Keratinocyte (primary cell): ENCODE data around the gene DEGS2. TPM values are rescaled to one million over a fixed set of nuclear protein-coding genes. Genes with fewer than 3 reads are reported as not detected.

Source experiments
- DNase-seq: peaks from one replicate; pipeline ENCODE4 v3.0.0-alpha.2; 2011; ENCODE audit warnings: low read depth, missing footprints, low spot score
- FAIRE-seq: peaks from 2 replicates; lab custom pipeline; 2011; peaks lifted over from hg19 to GRCh38; lab: Jason Lieb, UNC
- H2AFZ ChIP-seq: 2 replicates; pipeline ENCODE4 v1.6.0; 2012; ENCODE audit warnings: low read length, control low read depth, inconsistent platforms; ENCODE audit not compliant: control insufficient read depth
- H3K27ac ChIP-seq: 2 replicates; pipeline ENCODE4 v1.5.1; 2011; ENCODE audit warnings: low read length; ENCODE audit not compliant: control insufficient read depth, insufficient read depth
- H3K27me3 ChIP-seq: 3 replicates; pipeline ENCODE4 v1.6.0; 2011; ENCODE audit warnings: low read length; ENCODE audit not compliant: control insufficient read depth, insufficient read depth; ENCODE audit errors: extremely low read depth
- H3K36me3 ChIP-seq, 2 experiments: 2 replicates in 1 of 2; 3 replicates in 1 of 2; pipeline ENCODE4 v1.5.1; 2011; ENCODE audit warnings: low read length in 2 of 2, mild to moderate bottlenecking in 1 of 2; ENCODE audit not compliant: control insufficient read depth in 2 of 2, insufficient read depth in 2 of 2; ENCODE audit errors: extremely low read depth in 1 of 2
- H3K4me1 ChIP-seq: 3 replicates; pipeline ENCODE4 v1.5.1; 2011; ENCODE audit warnings: low read length; ENCODE audit not compliant: control insufficient read depth, insufficient read depth; ENCODE audit errors: extremely low read depth
- H3K4me2 ChIP-seq: 3 replicates; pipeline ENCODE4 v1.6.0; 2011; ENCODE audit warnings: low read depth, low read length; ENCODE audit not compliant: control insufficient read depth, insufficient read depth; ENCODE audit errors: extremely low read depth
- H3K4me3 ChIP-seq, 3 experiments: fragments of 200-600 bp in 1 of 3; sonication (generic) in 1 of 3; 2 replicates in 2 of 3; 3 replicates in 1 of 3; pipeline ENCODE4 v1.5.1; 2011 to 2016; ENCODE audit warnings: low read length in 3 of 3, mild to moderate bottlenecking in 3 of 3, control low read depth in 2 of 3, inconsistent platforms in 1 of 3, low read depth in 1 of 3, mixed read lengths in 1 of 3, mixed run types in 1 of 3, moderate library complexity in 1 of 3; ENCODE audit not compliant: control insufficient read depth in 2 of 3, insufficient read depth in 2 of 3; ENCODE audit errors: extremely low read depth in 1 of 3
- H3K79me2 ChIP-seq: 2 replicates; pipeline ENCODE4 v1.6.0; 2012; ENCODE audit warnings: low read length; ENCODE audit not compliant: control insufficient read depth, insufficient read depth
- H3K9ac ChIP-seq: 3 replicates; pipeline ENCODE4 v1.6.0; 2011; ENCODE audit warnings: low read length; ENCODE audit not compliant: control insufficient read depth, insufficient read depth; ENCODE audit errors: extremely low read depth
- H3K9me1 ChIP-seq: 3 replicates; pipeline ENCODE4 v1.6.0; 2011; ENCODE audit warnings: low read length; ENCODE audit not compliant: control insufficient read depth, insufficient read depth; ENCODE audit errors: extremely low read depth
- H3K9me3 ChIP-seq: 2 replicates; pipeline ENCODE4 v1.5.1; 2012; ENCODE audit warnings: low read depth, low read length; ENCODE audit not compliant: control insufficient read depth
- H4K20me1 ChIP-seq: 3 replicates; pipeline ENCODE4 v1.6.0; 2011; ENCODE audit warnings: low read length; ENCODE audit not compliant: control insufficient read depth, insufficient read depth; ENCODE audit errors: extremely low read depth
- EZH2 ChIP-seq: IDR thresholded peaks from one replicate; pipeline ENCODE4 v1.6.1; 2012; ENCODE audit warnings: inconsistent platforms, mild to moderate bottlenecking, low read length, moderate library complexity
- dilution Hi-C: fragments of 300-500 bp; cut with MboI; formaldehyde crosslinking; loops from one replicate; pipeline ENCODE4 v1.7.0; 2020; ENCODE audit warnings: low sequenced_read_pairs; ENCODE audit not compliant: extremely low pct_ligation_motif_present
- polyA plus RNA-seq, 5 experiments: library from polyadenylated mRNA; depleted of rRNA in 3 of 5; stranded (reverse) in 3 of 5; stranded (forward) in 1 of 5; unstranded in 1 of 5; fragments of >200 nt; gene quantifications; 1 replicate in 1 of 5; 2 replicates in 3 of 5; 3 replicates in 1 of 5; pipeline versions ENCODE4 v1.2.1 to v1.2.3, GENCODE V29; 2011 to 2012; ENCODE audit warnings: missing spikeins in 2 of 5, low read depth in 1 of 5, low replicate concordance in 1 of 5
- TF ChIP-seq, protein P1 (sequence below), 3 experiments: IDR thresholded peaks in 1 of 3; conservative IDR thresholded peaks in 1 of 3; optimal IDR thresholded peaks in 1 of 3; 2 replicates in 2 of 3; 3 replicates in 1 of 3; pipeline versions ENCODE3 to v1.5.1; 2011; ENCODE audit warnings: low read length in 3 of 3, mild to moderate bottlenecking in 3 of 3, moderate library complexity in 2 of 3, control low read depth in 1 of 3, inconsistent platforms in 1 of 3; ENCODE audit not compliant: insufficient read depth in 2 of 3; ENCODE audit errors: extremely low read depth in 1 of 3

Gene DEGS2
- polyA plus RNA-seq, 1 donor (not counting 4 experiments of a cell fraction or from before 2014, with no cell fraction given), result 0.46 TPM

DNA sequence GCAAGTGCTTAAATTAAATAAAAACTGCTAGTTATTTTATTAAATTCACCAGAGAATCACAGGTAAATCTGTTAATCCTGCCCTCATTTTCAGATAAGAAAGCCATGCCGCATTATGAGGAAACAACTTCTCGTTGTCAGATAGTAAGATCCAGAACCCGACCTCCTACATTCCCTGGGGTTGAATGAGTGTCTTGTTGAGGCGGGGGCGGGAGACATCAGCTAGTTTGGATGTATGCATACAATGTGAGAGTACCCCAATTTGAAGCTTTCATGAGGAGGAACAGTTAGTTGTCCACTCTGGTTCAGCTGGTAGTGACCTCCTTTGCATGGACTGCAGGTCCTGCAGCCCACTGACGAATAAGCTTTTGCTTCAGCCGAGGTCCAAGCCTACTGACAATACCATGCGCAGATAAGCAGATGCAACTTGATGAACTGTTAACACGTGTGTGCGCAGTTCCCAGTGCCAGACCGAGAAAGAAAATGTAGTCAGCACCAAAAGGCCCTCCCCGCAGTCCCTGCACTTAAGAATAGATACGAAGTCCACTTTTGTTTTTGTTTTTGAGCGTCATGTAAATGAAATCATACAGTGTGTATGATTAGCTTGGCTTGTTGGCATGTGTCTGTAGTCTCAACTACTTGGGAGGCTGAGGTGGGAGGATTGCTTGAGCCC is 59.3 kb downstream of the DEGS2 start:
- TF ChIP-seq EZH2, result no peak
- TF ChIP-seq, protein P1, sequence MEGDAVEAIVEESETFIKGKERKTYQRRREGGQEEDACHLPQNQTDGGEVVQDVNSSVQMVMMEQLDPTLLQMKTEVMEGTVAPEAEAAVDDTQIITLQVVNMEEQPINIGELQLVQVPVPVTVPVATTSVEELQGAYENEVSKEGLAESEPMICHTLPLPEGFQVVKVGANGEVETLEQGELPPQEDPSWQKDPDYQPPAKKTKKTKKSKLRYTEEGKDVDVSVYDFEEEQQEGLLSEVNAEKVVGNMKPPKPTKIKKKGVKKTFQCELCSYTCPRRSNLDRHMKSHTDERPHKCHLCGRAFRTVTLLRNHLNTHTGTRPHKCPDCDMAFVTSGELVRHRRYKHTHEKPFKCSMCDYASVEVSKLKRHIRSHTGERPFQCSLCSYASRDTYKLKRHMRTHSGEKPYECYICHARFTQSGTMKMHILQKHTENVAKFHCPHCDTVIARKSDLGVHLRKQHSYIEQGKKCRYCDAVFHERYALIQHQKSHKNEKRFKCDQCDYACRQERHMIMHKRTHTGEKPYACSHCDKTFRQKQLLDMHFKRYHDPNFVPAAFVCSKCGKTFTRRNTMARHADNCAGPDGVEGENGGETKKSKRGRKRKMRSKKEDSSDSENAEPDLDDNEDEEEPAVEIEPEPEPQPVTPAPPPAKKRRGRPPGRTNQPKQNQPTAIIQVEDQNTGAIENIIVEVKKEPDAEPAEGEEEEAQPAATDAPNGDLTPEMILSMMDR (optimal IDR thresholded peaks at IDR 0.05 in 1 of 3, IDR thresholded peaks at IDR 0.05 in 1 of 3, conservative IDR thresholded peaks at IDR 0.05 in 1 of 3; ENCODE audit: extremely low read depth in 1 of 3, insufficient read depth in 2 of 3, low read length in 3 of 3), result no peak
- Histone ChIP-seq H3K9me3 (no peaks in the 10 kb centered on the region), H3K9me1 (no peaks in the 10 kb centered on the region), H3K4me1 (peaks cover 25% of the 10 kb centered on the region), H3K4me3 (no peak overlapping the region), H3K36me3 (peaks cover 0 to 4% of the 10 kb centered on the region in 2 experiments), H3K79me2 (no peaks in the 10 kb centered on the region), H4K20me1 (no peaks in the 10 kb centered on the region), H3K9ac (no peak overlapping the region), H2AFZ (no peak overlapping the region), H3K27me3 (no peaks in the 10 kb centered on the region), H3K4me2 (no peak overlapping the region), H3K27ac (no peak overlapping the region)
- dilution Hi-C loops, result no loop called here
- no peak for FAIRE-seq
- DNase-seq, result no peak

DNA sequence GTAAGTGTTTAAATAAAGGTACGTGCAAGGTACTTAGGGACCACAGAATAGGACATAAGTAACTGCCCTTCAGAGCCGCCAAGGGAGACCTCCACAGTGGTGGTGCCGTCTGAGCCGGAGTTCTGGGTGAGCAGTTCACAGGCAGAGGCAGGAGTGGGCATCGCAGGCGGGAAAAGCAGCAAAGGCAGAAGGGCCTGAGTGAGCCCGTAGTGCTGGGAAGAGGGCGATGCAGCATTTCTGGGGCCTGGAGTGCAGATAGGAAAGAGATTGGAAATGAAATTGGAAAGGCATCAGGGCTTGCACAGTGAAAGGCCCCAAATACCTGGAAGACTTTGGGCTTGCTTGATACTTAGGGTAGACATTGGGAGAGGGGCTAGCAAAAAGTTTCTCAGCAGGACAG is 61.3 kb downstream of the DEGS2 start:
- peaks cover 25% of the 10 kb centered on the region for H3K4me1 ChIP-seq
- no peak for TF ChIP-seq EZH2
- TF ChIP-seq, protein P1 (optimal IDR thresholded peaks at IDR 0.05 in 1 of 3, IDR thresholded peaks at IDR 0.05 in 1 of 3, conservative IDR thresholded peaks at IDR 0.05 in 1 of 3; ENCODE audit: extremely low read depth in 1 of 3, insufficient read depth in 2 of 3, low read length in 3 of 3), result no peak
- H3K9me1 ChIP-seq, result no peaks in the 10 kb centered on the region
- peaks cover 0 to 4% of the 10 kb centered on the region in 2 experiments for H3K36me3 ChIP-seq
- FAIRE-seq (no peak), DNase-seq (no peak)
- no peak overlapping the region for H3K9ac ChIP-seq
- H4K20me1 ChIP-seq, result no peaks in the 10 kb centered on the region
- H3K79me2 ChIP-seq, result no peaks in the 10 kb centered on the region
- no peak overlapping the region for H3K4me3 ChIP-seq
- dilution Hi-C loops, result no loop called here
- no peak overlapping the region for H3K4me2 ChIP-seq
- H3K27ac ChIP-seq, result no peak overlapping the region
- H2AFZ ChIP-seq, result no peak overlapping the region
- no peaks in the 10 kb centered on the region for H3K9me3 ChIP-seq
- no peaks in the 10 kb centered on the region for H3K27me3 ChIP-seq
